Cortex of kidney (tissue), 1 donor: ENCODE measurements around the gene C1orf94.

ENCODE experiments used
- DNase-seq: peaks from one replicate; lab custom pipeline; 2025; lab: John Stamatoyannopoulos, UW

C1orf94 gene, protein sequence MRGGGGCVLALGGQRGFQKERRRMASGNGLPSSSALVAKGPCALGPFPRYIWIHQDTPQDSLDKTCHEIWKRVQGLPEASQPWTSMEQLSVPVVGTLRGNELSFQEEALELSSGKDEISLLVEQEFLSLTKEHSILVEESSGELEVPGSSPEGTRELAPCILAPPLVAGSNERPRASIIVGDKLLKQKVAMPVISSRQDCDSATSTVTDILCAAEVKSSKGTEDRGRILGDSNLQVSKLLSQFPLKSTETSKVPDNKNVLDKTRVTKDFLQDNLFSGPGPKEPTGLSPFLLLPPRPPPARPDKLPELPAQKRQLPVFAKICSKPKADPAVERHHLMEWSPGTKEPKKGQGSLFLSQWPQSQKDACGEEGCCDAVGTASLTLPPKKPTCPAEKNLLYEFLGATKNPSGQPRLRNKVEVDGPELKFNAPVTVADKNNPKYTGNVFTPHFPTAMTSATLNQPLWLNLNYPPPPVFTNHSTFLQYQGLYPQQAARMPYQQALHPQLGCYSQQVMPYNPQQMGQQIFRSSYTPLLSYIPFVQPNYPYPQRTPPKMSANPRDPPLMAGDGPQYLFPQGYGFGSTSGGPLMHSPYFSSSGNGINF

DNA sequence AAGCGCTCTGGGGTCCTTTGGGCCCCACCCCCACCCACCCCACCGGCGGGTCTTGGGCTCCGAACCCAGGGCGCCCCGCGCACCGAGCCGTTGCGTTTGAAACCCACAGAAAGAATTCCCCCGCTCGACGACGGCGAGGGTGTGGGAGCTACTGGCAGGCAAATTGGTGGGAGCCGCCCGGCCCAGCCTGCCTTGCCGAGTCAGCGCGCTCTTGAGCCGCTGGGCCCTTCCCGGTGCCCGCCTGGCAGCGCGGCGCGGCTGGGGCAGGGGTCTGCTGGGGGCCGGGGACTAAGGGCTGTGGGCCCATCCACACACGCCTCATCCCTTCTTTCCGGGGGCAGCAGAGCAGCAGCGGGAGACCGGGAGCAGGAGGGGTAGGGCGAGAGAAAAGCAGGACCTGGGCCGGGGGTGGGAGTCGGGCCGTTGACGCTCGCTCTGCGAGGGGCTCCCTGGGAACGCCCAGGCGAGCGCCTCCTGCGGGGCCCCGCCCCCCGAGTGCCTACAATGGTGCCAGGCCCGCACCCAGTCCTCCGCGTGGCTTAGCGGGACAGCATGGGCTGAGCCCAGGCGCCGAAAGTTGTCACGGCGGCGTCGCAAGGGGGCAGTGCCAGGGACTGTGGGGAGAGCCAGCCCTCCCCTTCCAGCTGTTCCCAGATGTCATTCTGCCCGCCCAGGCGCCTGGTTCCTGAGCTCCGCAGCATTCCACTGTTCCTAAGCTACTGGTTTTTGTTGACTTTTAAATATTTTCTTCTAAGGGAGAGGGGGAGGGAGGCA lies at the start of gene C1orf94:
C1orf94 (plus strand) TSS at position 78 of the 774 bp plus-strand sequence. CDS start 883 bp downstream, outside the sequence.
- no peak for DNase-seq

DNA sequence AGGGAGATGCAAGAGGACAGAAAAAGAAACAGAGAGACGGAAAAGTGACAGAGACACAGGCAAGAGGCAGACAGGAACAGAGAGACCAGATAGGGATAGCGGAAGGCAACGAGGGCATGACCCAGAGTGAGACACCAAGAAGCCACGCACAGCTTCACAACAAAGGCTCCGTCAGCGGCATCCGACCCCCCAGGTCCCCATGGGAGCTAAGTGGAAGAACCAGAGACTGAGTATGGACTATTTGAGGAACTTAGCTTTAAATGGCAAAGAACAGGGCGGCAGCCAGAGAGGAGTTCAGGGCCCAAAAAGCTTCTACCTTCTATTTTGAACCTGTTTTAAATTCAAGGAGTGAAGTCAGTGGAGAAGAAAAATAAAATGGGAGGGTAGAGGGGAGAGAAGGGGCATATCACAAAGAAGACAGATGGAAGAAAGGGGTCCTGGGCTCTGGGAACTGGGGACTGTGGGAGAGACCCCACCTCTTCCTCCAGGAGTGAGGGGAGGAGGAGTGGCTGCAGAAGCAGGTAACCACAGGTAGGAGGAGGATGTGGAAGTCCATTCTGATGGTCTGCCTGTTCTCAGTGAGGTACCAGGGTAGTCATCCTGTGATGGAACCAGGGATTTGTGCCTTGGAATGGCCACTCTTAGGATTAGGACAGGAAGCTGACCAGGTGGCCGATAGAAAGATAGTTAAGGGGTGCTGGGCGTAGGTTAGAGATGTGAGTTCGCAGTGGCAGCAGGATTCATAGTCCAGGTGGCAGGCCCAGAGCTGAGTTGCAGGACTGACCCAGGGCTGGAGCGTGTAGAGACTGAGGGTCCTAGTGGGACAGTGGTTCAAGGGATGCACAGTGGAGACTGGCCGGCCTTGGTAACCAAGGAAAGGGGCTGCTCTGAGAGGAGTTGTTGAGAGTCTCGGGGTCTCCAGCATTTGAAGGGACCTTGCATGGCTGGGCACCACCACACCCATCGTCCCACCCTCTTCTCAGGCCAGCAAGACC lies 49.4 kb upstream of the C1orf94 start:
- DNase-seq, result no peak

DNA sequence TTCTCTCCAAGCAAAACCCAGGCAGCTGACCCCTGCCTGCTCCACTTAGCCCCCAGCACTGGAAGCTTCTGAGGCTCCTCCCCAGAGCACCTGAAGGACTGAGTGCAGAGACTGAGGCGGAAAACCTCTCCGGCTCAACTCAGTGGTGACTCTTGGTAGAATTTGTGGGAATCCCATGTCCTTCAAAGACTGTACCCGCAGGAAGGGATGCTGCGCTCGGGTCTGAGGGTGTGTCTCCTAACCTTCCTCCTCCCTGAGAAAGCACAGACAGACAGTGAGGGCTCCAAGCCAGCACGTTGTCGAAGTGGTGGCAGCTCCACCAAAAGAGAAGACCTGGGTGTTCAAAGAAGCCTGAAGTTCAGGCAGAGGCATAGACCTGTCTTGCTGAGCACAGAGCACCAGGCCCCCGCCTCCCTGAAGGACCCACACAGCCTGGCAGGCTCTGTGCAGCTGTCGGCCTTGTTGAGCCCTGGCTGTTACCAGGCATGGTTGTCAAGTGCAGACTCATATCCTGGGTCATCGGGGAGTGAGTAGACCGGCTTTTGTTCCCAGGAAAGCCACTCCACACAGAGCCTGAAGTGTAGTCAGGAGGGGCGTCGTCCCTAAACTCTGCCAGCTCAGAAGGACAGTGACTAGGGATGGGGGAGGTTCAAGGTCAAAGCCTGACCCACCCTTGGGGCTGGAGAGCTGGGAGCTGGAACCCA lies 48.4 kb upstream of the C1orf94 start:
- DNase-seq, result no peak

DNA sequence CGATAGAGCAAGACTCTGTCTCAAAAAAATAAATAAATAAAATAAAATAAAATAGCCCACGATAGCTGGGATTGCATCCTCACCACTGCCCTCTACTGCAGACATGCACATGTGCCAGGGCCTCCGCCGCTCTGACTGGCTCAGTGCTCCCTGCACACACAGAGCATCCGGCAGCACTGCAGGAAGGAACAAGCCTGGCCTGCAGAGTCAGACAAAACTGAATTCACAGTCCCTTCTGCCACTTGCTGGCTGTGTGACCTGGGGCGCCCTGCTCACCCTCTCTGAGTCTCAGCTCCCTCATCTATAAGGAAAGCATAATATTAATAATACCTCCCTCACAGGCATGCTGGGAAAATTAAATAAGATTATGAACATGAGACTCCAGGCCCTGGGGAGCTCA lies 47.1 kb upstream of the C1orf94 start:
- DNase-seq, result no peak

DNA sequence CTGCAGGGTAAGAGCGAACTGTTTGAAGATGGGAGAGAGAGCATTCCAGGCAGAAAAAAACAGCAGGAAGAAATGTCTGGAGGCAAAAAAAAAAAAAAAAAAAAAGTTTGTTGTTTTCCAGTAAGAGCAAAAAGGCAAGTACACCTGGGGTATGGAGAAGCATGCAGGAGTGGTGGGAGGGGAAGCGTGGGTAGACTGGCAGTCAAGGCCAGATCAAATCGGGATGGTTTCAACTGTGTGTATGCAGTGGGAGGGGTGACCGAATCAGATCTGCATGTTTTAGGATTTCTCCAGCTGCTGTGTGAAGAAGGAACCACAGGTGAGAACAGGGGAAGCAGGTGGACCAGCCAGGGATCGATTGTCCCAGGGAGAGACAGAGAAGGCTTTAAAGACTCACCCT lies 46.4 kb upstream of the C1orf94 start:
- DNase-seq, result no peak

DNA sequence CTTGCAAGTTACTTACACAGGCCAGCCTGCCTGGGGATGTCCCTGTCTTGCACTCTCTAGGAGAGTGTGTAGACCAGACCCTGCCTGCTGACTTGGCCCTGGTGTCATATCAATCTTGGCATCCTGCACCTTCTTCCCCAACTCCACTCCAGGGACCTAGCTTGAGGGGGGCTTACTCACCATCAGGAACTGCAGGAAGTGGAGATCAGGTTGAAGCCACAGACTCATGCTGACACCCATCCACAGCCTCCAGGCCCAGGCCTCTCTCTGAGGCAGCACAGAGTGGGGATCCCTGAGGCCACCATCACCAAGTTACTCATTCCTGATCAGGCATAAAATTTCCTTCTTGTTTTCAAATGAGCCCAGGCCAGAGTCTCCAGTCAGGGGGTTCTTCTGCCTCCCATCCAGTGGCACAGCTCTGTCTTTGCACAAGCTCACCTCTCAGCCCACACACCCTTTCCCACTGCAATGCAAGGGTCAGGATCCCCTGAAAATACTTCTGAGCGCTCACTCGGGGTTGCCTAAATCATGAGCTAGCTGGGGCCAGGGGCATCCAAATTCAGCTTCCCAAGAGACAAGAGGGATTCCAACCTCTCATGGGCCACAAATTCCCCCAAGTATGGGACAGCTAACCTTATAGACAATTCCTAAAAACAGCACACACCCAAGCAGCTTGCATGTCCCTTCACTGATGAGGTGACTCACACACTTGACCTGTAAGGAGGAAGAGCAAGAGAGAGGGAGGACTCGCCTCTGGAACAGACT lies 45.1 kb upstream of the C1orf94 start:
- no peak for DNase-seq

DNA sequence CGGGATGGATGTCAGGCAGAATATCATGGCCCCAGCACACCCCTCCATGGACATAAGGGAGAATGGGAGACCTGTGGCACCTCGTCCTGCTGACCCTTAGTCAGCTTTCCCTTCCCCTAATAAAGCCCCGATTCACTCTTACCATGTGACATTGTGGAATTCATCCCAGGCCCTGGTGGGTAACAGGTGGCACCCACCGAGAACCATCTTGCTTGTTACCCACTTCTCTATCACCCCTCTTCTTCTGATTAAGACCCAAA lies 44.6 kb upstream of the C1orf94 start:
- no peak for DNase-seq

DNA sequence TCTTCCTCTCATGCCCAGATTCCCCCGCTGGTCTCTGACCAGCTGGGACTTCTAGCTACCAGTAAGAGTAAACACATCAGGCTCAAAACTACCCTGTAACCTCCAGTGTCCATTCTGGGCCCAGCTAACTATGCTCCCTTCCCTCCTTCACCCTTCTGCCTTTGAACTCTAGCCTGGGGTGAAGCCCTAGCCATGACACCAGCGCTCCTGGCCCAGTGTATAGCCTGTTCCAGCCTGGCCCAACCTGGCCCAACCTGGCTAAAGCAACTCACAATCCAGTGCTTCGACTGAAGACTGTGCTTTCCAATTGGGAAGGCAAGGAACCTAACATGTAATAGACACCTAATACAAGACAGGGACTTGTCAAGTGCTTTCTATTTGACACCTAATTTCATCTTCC lies 39.3 kb upstream of the C1orf94 start:
- DNase-seq, result no peak

DNA sequence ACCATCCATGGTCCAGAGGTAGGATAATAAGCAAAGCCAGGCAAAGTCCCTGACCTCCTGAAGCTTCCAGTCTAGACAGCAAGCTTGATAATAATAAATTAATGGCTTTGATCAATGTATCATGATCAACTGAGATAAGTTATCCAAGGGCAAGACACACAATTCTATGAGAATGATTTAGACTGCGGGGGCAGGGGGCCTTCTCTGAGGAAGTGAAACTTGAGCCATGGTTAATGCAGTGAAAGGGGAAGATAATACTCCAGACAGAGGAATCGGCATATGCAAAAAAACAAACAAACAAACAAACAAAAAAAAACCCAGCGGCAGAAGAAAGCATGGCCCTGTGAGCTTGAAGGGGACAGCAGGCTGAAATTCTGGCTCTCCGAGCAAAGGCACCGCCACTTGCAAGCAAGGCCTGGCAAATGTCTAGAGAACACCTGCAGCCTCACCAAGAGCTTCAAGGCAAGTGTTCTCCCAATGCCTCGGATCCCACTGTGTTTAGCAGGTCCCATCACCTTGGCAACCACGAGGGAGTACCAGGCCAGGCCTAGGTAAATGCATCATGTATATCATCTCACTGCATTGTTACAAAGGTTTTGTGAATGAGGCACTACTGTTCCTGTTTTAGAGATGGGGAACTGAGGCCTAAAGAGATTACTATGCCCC lies 36.6 kb upstream of the C1orf94 start:
- DNase-seq, result no peak

DNA sequence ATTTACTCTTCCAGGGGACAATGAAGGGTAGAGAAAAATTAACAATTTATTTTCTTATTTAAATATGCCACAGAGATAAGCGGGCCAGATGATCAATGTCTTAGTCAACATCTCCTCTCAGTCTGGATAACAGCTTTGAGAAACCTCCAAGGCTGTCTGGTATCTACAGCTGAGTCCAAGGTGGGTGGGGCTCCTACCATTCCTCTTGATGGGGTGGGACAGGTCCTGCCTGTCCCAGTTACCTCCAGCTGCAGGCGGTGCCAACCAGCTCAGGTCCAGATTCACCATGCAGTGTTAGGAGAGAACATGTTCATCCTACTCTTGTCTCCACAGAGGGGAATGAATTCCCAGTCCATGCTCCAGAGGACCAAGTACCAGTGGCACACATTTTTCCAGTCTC lies 32.7 kb upstream of the C1orf94 start:
- DNase-seq, result no peak

DNA sequence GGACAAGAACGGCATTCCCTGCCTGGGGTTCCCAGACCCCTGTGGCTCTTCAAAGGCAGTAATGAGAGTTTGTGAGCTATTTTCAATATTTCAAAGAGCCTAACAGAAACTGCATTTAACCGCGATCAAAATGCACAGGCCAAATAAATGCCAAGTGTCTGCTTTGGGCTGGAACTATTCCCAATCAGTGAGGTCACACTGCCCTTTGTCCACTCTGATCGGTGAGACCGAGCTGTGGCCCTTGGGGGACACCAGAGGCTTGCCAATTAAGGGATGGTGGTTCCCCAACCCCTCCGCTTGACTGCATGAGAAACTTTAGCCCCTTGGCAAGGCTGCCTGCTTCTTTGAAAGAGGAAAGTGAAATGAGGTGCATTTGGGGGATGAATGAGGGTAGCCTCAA lies 31.9 kb upstream of the C1orf94 start:
- no peak for DNase-seq

DNA sequence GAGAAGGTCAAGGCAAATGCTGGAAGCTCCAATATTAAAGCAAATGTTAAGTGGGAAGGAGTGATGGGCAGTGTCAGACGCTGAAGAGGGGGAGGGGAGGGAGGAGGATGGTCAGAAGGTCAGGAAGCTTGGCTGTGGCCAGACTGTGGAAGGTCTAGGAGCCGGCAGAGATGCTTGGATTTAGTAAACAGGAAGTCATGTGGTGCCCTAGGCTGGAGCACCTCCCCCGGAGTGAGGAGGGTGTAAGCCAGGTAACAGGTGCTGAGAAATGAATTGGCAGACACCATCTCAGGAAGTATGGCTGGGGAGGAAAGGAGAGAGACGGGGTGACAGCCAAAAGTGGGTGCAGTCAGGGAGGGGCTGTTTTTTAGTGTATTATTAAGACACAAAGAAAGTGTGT lies 29.4 kb upstream of the C1orf94 start:
- DNase-seq, result no peak

DNA sequence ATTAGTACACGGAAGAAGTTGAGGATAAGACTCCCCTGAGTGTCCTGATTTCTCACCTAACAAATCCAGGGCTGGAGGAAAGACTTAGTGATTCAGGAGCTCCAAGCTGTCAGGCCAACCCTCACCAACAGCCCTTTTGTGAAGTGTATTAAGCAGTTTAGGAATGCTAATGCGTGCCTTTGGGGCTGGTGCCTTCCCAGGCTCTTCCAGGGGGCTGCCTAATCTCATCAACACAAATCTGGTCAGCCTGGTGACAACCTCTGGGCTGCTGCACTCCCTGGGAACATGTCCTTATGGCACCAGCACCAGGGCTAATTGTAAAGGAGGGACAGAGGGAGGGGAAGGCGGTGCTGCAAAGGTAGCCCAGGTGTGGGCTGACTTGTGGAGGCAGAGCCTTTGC lies 27.2 kb upstream of the C1orf94 start:
- no peak for DNase-seq

DNA sequence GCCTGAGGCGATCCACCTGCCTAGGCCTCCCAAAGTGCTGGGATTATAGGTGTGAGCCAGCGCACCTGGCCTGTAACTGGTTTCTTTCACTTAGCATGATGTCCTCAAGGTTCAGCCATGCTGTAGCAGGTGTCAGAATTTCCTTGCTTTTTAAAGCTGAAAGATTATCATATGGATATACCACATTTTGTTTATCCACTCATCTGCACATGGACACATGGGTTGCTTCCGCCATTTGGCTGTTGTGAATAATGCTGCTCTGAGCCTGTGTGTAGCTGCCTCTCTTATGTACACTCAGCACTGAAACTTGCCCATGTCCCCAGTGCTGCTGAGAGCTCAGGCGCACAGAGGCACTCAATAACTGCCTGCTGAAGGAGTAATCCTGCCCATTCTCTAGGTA lies 23.5 kb upstream of the C1orf94 start:
- no peak for DNase-seq

DNA sequence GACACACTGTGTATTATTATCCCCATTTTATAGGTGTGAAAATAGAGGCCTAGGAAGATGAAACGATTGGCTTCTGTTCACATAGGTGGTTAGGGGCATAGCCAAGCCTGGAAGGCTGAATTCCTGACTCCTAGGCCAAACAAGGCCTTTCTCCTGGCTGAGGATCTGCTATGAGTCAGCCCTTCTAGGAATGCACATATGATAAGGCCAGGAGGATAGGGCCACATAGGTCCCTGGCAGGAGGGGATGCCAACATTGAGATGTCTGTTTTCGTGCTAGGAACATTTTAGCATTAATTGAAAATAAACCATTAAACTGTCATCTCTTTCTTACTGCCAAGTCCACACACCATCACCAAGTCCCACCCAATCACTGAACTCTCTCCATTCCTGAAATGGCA lies 20.8 kb upstream of the C1orf94 start:
- no peak for DNase-seq

DNA sequence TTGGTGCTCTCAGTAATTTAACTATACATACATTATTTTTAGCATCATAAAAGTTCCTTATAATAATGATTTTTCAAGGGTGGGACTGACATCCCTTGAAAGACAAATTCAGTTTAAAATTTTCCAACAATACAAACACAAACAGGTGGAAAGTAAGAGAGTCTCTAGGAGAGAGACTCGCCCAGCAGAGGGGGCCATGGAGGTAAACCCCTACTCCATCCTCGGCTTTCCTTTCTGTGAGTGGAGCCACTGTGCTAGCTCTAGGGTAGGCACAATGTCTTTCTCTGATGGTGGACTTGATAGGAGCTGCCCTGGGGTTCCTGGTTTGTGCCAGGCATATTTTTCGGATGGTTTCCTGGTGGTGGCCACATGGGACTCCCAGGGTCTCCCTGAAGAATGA lies 20.0 kb upstream of the C1orf94 start:
- DNase-seq, result no peak

DNA sequence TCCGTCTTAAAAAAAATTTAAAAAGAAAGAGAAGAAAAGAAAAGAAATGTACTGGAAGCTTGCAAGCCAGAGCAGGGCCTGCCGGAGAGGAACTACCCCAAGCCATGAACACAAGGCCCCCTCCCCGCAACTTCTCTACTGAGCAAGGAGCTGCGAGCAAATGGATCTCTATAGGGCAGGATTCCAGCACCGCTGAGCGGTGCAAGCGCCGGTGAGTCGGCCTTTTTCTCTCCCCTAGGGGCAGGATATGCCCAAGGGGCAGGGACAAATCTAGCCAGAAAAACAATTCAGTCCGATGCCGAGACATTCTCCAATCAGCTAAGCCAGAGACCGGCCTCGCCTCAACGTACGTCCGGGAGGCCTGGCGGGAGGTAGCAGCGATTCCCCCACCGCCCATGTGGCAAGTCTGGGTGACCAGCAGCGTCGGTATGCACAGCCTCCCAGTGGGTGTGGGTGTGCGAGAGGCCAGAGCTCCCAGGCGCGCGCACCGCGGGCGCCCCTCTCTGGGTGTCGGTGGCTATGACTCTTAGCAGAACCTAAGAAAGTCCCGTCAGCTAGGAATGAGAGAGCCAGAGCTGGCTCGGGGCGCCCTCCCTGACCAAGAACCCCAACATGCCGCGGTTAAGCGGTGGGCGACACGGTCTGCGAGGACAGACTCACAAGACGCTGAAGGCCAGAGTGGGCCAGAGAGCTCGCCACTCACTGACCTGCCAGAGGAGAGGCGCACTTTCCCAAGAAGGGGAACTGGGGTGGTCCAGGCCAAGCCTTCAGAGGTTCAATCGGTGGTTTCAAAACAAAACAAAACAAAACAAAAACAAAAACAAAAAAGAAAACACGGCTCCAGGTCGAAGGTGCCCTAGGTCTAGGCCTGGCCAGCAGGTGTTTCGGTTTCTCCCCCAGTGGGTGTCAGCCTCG lies 13.6 kb upstream of the C1orf94 start:
- no peak for DNase-seq

DNA sequence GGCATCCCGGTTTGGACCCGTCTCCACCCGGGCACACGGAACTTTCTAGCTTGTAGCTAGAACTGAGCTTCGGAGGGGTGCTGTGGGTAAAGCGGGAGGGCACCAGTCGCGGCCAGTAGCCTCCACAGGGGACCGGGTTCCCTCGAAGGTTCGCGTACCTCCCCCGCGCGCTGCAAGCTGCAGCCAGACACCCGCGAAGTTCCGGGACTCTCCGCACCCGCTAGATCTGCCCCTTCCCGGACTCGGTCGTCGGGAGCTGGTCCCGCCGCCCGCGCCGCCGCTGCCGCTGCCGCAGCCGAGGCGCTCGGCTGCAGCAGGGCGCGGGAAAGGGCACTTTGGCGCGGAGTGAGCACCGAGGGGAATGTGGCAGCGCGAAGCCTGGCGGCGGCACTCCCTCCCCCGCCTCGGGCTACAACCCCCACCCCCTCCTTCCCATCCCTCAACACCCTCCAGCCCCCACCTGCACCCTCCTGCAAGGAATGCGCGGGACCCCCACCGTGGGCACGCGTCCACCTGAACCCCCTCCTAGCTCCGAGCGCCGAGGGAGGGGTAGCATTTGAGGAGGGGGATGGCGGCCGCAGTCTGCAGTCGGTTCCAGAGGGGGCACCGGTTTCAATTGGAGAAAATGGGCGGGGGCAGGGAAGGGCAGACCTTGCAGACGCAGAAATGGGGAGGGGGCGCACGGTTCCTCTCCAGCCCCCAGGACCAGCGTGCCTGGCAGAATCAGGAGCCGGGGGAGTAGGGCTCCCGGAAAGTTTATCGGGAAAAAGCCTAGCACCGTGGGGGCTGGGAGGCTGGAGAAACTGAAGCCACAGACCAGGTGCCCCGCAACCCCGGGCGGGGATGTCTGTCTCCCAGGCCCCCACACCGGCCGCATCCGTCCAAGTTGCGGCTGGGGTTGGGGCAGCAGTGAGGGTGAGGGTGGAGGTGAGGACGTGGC lies 12.6 kb upstream of the C1orf94 start:
- DNase-seq, result no peak
